Erythroblast (primary cell): Measurements from ENCODE around the gene MYO10.

Experiments used
- GATA1 ChIP-seq: IDR thresholded peaks from 2 replicates; pipeline ENCODE4 v1.6.1; 2011; ENCODE audit warnings: low read depth, mild to moderate bottlenecking, control low read depth, low read length, moderate library complexity
- POLR2A ChIP-seq: IDR thresholded peaks from 2 replicates; pipeline ENCODE4 v1.6.1; 2011; ENCODE audit warnings: mild to moderate bottlenecking, low read length

DNA sequence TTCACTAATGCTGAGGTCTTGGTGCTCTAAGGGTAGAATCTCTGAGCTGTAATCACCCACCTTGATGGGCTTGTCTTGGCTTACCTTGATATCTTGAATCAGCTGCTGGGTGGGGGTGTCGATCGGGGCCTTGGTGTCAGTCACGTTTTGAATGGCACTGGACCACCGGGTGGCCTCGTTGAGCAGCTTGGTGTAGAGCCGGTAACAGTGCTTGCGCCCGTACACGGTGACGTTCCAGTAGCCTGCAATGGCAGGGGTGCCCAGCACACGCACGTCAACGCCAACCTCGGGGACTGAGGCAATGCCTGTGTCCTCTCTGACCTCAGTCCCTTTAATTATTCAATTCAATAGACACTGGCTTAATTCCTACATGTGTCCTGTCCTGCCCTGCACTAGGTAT lies 256.2 kb downstream of the MYO10 start:
- TF ChIP-seq POLR2A (no peak), GATA1 (no peak)
